Stimulated activated CD4-positive, alpha-beta T cell treated with anti-CD3 and anti-CD28 coated beads, Interleukin-4, amount 100 ng/mL, for 24 hours (primary cell): Measurements from ENCODE around the gene CD93.

Experiments used
- DNase-seq: peaks from one replicate; pipeline ENCODE4 v3.0.0-alpha.2; 2020

The CD93 gene

DNA sequence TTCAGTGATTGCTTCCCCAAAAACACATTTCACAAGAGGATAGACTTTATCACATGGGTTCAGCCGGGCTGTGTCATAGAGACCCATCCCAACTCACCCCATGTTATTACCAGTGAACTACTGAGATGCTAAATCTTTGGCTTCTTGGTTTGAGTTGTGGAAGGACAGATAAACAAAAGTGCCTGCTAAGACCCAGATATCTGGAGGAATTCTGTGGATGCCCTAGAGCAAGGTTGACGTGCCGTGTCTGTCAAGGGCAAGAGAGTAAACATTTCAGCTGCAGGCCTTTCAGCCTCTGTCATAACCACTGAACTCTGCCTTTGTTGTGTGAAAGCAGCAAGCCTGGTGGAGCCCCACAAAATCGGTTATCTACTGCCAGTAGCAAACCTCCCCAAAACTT, 25.5 kb downstream of the CD93 start:
- DNase-seq = no peak

DNA sequence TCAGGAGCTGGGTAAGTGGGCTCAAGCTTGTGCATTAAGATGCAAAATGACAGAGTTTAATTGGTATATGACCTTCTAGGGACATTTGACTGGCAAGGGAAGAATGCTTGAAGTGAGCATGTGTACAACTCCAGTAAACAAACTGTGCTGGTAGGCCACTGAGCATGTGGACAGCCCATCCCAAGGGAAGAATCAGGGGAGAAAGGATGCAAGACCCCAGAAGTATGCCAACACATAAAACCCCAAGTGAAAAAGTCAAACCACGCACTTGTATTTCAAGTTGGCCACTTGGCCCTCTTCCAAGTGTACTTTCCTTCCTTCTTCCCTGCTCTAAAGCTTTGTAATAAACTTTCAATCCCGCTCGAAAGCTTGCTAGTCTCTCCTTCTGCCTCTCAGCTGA, 26.3 kb downstream of the CD93 start:
- no peak for DNase-seq

DNA sequence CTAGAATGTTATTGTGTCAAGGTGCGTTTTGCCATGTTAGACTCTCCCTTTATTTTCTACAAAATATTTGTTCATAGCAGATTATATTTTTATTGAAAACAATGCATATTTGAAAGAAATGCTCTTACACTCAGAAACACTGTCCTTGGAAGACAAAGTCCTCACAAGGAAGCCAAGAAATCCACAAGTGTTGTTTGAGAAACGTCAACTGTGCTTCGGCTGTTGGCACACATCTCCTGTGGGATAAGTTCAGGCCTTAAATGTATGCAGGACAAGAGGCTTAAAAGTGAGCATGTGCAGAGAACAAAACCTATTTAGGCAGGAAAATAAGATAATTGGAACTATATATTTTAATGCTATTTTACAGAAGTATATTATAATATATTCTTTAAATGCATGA, 27.1 kb downstream of the CD93 start:
- no peak for DNase-seq

DNA sequence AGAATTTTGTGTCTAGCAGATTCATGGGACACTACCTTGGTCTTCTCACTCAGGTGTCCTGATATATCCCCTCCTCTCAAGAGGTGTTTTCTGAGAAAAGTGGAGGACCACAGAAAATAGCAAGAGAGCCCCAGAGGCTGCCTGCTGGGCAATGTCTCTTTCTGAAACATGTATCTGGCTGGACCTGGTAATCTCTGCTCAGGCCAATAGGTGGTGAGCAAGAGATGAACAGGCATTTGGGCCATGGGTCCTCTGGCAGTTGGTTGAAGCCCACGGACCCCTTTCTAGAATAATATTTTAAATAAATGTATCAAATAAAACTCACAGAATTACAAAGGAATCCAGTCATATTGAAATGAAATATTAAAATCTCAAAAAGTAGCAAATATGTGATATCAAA, 27.9 kb downstream of the CD93 start:
- no peak for DNase-seq

DNA sequence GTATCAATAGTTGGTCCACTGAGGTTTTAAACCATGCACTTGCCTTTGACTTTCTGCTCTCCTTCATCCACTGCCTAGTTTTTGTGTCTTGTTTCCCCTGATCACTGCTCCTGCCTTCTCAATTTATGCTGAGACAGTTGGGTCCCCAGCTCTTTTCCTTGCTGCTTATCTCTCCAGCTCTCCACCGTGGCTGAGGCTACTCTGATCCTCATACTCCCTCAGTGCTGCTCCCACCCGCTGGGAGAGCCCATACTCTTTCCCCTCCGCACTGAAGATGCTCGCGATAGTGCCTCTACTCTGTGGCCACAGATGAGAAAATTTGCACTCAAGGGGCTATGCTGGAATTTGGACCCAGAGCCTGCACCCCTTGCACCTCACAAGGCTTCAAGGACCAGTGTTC, 33.2 kb downstream of the CD93 start:
- DNase-seq = no peak

DNA sequence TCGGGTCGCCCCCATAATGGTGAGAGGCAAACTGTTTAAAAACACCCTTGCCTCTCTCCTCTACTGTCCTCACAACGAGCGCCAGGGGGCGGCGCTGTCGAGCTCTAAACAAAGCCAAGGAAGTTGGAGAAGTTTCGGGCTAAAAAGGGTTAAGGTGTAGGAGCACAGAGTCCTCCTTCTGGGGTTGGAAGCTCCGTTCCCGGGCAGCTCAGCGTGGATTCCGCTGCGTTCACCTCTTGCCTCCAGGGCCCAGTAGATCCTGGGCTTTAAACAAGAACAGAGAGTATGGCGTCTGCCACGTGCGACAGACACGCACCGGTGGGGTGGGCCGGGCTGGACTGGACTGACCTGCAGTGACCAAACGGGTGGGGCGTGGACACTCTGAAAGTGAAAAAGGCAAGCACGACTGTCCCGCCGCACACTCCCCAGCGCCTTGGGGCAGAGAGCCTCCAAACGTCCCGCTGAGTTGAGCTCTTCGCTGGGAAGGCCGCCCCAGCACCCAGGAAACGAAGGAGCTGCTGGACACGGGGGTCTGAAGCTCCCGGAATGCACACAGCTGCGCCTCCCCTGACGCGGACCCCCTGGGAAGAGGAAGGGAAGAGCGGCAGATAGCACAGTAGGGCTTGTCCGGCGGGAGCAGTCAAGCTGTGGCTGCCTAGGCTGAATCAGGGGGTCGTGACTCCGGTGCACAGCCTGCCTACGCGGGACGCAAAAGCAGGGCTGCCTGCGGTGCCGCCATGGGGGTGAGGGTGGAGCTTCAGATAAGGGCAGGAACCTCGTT, 35.1 kb downstream of the CD93 start:
- no peak for DNase-seq

DNA sequence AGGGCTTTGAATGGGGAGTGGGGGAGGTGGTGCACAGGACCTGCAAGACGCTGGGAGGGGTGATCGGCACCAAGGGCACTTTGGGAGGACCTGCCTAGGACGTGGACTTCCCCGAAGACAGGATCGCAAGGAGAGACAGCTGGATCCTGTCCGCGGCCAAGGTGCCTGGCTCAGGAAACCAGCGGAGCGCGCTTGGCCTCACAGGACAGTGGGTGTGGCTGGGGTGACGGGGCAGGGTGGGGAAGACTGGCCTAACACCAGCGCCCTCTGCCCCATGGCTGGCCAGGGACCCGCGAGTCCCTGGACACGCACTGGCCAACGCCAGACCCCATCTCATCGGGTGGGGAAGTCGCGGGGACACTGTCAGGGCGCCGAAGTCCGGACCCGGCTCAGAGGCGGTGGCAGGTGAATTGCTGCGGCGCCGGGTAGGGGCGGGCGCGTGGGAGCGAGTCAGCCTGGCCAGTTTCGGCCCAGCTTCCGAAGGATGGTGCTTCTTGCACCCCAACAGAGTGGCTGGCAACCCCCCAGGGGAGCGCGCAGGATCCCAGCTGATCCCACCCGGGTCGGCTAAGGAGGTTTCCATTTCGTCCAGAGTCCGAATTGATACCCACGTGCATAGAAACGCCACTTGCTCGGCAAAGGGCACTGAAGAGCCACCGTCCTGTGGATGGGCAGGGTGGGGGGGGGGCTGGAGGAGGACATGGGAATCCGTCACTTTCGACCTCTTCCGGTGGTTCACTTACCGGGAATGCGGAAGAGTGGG, 35.9 kb downstream of the CD93 start:
- no peak for DNase-seq

DNA sequence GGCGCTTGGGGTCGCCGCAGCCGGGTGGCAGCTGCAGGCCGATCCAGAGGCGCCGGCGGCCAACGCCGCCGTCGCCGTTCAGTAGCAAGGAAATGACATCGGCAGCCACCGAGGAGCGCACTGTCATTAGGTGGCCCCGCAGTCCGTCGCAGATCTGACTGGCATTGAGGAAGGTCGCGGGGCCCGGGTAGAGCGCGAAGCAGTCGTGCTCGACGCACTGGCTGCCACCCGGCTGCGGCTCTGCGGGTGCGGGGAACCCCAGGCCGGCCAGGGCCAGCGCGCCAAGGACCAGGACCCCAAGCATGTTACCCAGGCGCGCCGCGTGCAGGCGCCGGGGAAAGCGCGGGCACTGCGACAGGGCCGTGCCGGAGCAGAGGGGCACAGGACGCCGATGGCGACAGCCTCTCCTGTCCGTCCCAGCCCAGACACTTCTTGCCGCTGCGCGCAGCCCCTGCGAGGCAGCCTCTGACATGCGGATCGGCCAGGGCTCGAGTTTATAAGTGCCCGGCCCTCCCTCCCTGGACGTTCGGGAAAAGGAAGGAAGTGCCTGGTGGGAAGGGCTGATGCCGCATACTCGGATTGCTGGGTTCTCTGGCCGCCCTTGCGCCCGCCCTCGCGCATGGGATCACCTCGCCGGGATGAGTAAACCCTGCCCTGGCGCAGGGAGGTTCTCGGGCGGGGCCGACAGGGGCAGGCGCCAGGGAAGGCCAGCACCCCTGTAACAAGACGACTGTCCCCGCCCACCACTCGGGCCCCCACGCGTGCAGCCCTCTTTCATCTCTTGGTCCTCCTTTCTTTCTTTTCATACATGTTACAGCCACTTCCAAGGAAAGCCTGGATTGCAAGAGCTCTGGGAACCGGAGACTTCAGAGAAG, 36.7 kb downstream of the CD93 start, which contains the start of gene THBD:
THBD (minus strand) TSS at position 472 of the 875 bp plus-strand sequence; CDS start at position 304, 168 bp downstream.
- DNase-seq = no peak

DNA sequence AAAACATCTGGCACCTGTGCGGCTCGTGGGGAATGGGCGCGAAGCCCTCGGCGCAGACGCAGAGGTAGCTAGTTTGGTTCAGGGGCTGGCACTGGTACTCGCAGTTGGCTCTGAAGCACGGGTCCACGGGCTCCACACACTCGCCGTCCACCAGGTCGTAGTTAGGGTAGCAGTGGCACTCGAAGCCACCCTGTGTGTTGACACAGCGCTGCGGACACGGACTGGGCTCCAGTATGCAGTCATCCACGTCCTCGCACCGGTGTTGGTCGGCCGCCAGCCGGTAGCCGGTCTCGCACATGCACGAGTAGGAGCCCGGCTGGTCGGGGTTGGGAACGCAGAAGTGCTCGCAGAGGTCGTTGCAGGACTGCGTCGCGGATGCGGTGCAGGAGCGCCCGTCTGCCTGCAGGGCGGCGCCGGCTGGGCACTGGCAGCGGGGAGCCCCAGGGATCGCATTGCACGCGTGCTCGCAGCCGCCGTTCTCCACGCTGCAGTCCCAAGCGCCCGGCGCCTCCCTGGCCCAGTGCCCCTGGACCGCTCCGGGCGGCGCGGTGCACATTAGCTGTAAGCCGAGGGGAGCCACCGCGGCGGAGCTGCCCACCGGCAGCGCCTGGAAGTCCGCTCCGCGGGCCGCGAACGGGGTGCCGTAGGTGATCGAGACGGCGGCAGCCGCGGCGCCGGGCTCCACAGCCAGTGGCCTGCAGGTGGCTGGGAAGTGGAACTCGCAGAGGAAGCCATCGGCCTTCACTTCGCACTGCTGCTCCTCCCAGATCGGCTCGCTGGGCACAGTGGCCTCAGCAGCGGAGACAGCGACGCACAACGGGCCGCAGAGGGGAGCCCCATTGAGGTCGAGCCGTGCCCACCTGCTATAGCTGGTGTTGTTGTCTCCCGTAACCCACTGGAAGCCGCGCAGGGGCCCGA, 37.6 kb downstream of the CD93 start:
- no peak for DNase-seq

DNA sequence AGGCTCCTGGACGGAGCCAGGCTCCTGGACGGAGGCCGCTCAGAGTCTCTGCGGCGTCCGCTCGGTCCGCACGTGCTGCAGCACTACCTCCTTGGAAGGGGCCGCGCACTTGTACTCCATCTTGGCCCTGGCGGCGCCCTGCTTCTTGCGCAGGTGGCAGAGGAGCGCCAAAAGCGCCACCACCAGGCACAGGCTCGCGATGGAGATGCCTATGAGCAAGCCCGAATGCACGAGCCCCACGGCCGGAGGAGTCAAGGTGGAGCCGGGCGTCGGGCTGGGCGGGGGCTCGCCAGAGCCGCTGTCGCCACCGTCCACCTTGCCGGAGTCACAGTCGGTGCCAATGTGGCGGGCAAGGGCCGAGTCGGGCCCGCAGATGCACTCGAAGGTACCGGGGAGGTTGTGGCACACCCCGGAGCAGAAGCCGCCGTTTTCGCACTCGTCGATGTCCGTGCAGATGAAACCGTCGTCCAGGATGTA, 38.3 kb downstream of the CD93 start:
- DNase-seq = no peak

DNA sequence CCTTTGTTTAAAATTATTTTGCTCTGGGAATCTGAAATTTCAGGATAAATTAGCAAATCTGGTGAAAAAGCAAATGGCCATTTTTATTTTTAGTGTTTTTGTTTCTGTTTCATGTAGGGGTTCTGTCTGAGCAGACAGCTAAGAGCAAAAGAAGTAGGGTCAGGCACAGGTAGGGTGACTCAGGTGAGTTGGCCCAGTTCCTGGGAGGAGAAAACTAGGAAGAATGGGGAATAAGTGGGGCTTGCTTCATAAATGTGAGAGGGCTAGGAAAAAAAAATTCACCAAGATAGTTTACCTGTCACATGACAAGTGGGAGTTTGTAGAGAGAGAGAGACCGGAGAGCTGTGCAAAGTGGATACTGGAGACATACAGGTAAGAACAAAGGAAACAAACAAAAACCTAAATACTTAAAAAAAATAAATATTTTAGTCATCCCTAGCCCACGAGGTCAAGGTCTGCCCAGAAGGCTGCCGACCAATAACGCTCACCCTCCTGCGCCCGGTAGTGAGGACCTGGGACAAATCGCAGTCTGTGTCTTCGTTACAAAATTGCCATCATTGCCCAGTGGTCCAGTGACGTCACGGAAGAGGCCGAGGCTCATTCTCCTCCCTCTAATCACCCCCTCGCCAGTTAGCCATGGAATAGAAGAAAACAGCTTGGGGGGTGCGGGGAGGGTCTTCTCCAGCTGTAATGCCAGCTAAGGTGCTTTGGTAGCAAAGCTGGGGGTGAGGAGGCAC, 39.0 kb downstream of the CD93 start:
- DNase-seq = no peak

DNA sequence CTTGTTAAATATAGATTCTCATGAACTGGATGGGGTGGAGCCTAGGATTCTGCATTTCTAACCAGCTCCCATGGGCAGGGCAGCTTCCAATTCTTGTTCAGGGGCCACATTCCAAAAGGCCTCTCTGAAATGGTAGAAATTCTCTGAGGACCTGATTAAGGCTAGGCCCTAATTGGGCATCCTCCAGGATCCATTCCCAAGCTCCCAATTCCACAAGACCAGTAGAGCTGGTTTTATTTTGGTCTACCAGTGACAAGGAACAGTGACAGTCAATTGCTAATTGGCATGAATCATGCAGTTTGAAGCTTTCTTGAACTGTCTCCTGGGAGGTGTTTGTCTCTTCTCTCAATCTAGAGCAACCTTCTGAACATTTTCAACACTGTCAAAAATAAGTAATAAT, 39.7 kb downstream of the CD93 start:
- DNase-seq = no peak

DNA sequence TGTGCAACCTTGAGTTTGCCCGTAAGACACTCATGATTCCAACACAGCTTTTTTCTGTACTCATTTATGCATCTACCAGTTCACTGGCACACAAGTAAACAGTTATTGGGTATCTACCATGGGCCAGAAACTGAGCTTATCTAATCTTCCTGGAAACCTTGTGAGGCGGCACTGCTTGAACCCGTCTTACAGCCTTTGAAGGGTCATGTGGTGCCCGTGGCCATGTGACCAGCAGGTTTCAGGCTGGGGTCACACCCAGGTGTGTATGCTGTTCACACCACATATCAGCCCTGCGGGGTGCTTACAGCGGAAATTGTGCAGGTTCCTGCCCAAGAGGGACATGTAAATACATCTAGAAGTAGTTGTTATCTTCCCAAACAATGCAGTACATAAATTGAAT, 42.7 kb downstream of the CD93 start:
- no peak for DNase-seq

DNA sequence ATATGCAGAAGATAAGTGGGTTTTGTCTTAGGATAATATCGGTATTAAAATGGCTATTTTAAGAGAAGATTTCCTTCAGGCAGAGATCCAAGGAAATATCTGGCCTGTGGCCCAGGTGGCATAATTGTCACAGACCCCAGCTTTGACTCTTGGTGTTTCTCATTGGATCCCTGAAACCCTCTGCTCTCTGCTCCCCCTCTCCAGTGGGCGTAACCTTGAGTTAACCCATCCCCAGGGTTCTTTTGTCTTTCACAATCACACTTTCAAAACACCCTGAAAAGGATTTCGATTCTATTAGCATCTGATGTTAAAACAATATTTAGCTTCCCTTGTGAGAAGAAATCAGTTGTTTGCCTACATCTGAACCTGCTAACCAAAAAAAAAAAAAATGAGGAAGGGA, 43.9 kb downstream of the CD93 start:
- DNase-seq = no peak

DNA sequence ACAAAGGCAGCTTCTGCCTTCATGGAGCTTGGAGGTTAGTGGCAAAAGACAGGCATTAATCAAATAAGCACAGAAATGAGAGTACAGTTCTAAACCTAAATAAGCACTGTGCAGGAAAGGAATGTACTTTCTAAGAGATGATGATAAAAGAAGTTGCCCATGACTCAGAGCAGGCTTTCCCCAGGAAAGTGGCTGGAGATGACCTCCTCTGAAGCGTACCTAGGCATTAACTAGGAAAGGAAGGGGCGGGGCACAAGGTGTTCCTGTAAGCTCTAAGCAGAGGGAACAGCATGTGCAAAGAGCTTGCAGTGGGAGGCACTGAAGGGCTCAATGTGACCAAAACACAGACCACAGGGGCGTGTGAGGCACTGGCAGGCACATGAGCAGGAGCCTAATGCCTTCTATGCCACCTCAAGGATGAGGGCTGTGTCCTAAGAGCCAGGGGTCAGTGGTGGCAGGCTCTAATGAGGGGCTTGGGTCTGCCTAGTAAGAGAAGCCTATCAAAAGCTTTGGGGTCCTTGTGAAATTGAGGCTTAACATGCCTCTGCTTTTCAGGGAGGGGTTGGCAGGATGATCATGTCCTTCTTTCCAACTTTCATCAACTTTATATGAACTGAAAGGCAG, 46.1 kb downstream of the CD93 start:
- DNase-seq = no peak

DNA sequence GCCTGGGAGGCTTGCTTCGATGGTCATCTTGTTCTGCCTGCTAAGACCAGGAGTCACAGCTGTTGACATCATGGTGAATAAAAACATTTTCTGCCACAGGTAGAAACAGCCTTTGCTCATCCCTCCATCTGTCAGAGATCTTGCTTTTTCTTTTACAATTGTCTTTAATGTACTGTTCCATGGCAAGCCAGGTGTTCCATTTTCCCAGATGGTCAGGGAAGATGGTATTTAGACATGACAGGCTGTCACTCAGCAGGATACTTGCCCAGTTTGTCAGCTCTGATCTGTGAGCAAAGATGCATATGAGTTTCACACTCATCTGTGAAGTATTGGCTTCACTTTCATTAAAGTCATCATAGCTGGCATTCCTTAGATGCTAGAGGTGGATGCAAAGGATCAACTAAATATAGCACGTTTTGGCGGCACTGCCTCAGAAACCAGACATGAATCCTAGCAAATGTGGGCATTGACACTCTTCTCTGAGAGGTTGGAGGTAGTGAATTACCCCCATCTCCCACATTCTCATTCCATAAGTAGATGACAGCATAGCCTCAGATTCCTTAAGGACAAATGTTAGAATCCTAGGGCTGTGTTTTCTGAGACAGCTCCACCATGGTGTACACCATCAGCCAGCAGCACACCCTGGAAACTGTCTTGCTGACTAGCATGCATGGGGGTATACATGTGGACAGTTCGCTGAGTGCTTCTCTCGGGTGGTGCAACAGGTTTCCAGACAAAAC, 46.8 kb downstream of the CD93 start:
- DNase-seq = no peak

DNA sequence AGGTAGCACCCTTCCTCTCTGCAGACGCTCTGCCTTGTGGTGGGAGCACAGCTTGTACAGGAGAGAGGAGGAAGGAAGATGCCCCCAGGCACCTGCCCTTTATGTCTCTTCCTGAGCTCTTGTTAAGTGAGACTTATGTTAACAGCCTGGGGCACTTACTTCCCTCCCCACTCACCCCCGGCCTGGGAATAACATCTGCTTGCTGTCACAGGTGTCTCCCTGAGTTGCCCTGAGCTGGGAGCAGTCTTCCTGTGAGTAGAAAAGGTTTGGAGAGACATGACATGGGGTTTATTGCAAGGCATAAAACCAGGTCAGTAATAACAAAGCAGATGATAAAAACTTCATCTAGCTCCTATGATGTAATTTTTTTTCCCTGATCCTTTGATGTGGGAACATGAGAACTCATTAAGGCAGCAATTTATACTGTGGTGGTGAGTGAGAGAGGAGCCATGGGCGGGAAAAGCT, 49.1 kb downstream of the CD93 start:
- no peak for DNase-seq

DNA sequence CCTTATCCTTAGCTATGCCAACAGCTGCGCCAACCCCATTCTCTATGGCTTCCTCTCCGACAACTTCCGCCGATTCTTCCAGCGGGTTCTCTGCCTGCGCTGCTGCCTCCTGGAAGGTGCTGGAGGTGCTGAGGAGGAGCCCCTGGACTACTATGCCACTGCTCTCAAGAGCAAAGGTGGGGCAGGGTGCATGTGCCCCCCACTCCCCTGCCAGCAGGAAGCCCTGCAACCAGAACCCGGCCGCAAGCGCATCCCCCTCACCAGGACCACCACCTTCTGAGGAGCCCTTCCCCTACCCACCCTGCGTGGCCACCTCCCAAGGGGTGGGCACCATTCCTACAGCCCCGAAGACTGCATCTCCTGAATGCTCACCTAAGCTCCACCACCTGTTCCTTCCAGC, 49.8 kb downstream of the CD93 start:
- no peak for DNase-seq

DNA sequence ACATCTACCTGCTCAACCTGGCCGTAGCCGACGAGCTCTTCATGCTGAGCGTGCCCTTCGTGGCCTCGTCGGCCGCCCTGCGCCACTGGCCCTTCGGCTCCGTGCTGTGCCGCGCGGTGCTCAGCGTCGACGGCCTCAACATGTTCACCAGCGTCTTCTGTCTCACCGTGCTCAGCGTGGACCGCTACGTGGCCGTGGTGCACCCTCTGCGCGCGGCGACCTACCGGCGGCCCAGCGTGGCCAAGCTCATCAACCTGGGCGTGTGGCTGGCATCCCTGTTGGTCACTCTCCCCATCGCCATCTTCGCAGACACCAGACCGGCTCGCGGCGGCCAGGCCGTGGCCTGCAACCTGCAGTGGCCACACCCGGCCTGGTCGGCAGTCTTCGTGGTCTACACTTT, 50.4 kb downstream of the CD93 start:
- DNase-seq = no peak
